HepG2 (cell line): ENCODE measurements around the gene UCKL1. TPM values are rescaled to one million over a fixed set of nuclear protein-coding genes. Genes with fewer than 3 reads are reported as not detected.
A peak's percentile ranks its signal among the peaks of the same experiment; 100 is the strongest.

Source experiments
- BRCA1 ChIP-seq: sonication (generic); formaldehyde crosslinking; IDR thresholded peaks from 2 replicates; pipeline ENCODE4 v1.4.0; 2020; ENCODE audit warnings: missing genetic modification reagents
- CCDC6 ChIP-seq: sonication (generic); formaldehyde crosslinking; IDR thresholded peaks from 2 replicates; pipeline ENCODE4 v1.8.1; 2022; ENCODE audit warnings: mild to moderate bottlenecking, missing genetic modification reagents, moderate library complexity
- FOXP1 ChIP-seq, 2 experiments: fragments of 450-650 bp in 1 of 2; IDR thresholded peaks; 2 replicates each; pipeline ENCODE4 v1.6.1; 2017 to 2018; ENCODE audit warnings: antibody characterized with exemption in 1 of 2
- KIAA2018 ChIP-seq: sonication (generic); formaldehyde crosslinking; IDR thresholded peaks from 2 replicates; pipeline ENCODE4 v1.5.0; 2020; ENCODE audit warnings: mild to moderate bottlenecking, missing genetic modification reagents, borderline replicate concordance
- POGK ChIP-seq: sonication (generic); formaldehyde crosslinking; conservative IDR thresholded peaks from 2 replicates; pipeline ENCODE4 v1.8.0; 2022; ENCODE audit warnings: mild to moderate bottlenecking, moderate library complexity, missing genetic modification reagents
- RFX5 ChIP-seq: IDR thresholded peaks from 2 replicates; pipeline ENCODE4 v1.6.1; 2011; ENCODE audit warnings: low read depth, low read length, improper control_type of control experiment
- SMARCE1 ChIP-seq: fragments of 450-650 bp; IDR thresholded peaks from 2 replicates; pipeline ENCODE4 v1.6.1; 2017; ENCODE audit warnings: borderline replicate concordance
- SP1 ChIP-seq, 2 experiments: fragments of 450-650 bp in 1 of 2; sonication (generic) in 1 of 2; formaldehyde crosslinking in 1 of 2; IDR thresholded peaks; 2 replicates each; pipeline versions ENCODE4 v1.4.0 to v1.6.1; 2016 to 2020; ENCODE audit warnings: missing genetic modification reagents in 1 of 2
- STAT6 ChIP-seq: sonication (generic); formaldehyde crosslinking; IDR thresholded peaks from 2 replicates; pipeline ENCODE4 v1.4.0; 2020; ENCODE audit warnings: missing genetic modification reagents, mild to moderate bottlenecking, borderline replicate concordance
- YEATS2 ChIP-seq: sonication (generic); formaldehyde crosslinking; IDR thresholded peaks from 2 replicates; pipeline ENCODE4 v1.4.0; 2020; ENCODE audit warnings: missing genetic modification reagents, borderline replicate concordance
- ZFYVE20 ChIP-seq: sonication (generic); formaldehyde crosslinking; IDR thresholded peaks from 2 replicates; pipeline ENCODE4 v1.8.0; 2023; ENCODE audit warnings: low read depth, mild to moderate bottlenecking, moderate library complexity, missing genetic modification reagents, borderline replicate concordance
- ZNF260 ChIP-seq: sonication (generic); formaldehyde crosslinking; IDR thresholded peaks from 2 replicates; pipeline ENCODE4 v1.4.0; 2020; ENCODE audit warnings: missing genetic modification reagents, low read depth, mild to moderate bottlenecking, borderline replicate concordance
- ZNF784 ChIP-seq: sonication (generic); formaldehyde crosslinking; IDR thresholded peaks from 2 replicates; pipeline ENCODE4 v1.5.1; 2020; ENCODE audit warnings: missing genetic modification reagents, mild to moderate bottlenecking, borderline replicate concordance
- polyA plus RNA-seq, 8 experiments: library from polyadenylated mRNA; depleted of rRNA in 3 of 8; stranded (reverse) in 7 of 8; unstranded in 1 of 8; fragments of >200 nt; fragmentation: Illumina TruSeq in 4 of 8; extraction: Trizol in 4 of 8; gene quantifications; 2 replicates each; pipeline versions ENCODE4 v1.2.1 to v1.2.3, GENCODE V29; 2011 to 2016; ENCODE audit warnings: low read depth in 4 of 8, missing spikeins in 1 of 8, mixed read lengths in 1 of 8; ENCODE audit not compliant: insufficient read depth in 1 of 8
- total RNA-seq, 5 experiments: library from RNA; depleted of rRNA; stranded (reverse); fragments of >200 nt; fragmentation: Illumina TruSeq; extraction: Trizol; gene quantifications; 2 replicates each; pipeline ENCODE4 v1.2.3, GENCODE V29; 2016; ENCODE audit warnings: low read depth in 1 of 5

Gene UCKL1
- total and polyA plus RNA-seq, 2 of the 13 experiments (the other 11 are each of a cell fraction or from before 2014, with no cell fraction given): 50.2 to 126 TPM

GRCh38 chr20:63896264-63897105 is 59.7 kb downstream of the UCKL1 start (continued):
- no peak for TF ChIP-seq ZFYVE20 (CRISPR knock-in tag)
- TF ChIP-seq STAT6 (CRISPR knock-in tag): no peak
- no peak for TF ChIP-seq KIAA2018 (CRISPR knock-in tag)
- no peak for TF ChIP-seq SMARCE1
- TF ChIP-seq RFX5: no peak
- peak; percentile 88; the same call in 1 of the 2 replicates for TF ChIP-seq CCDC6 (CRISPR knock-in tag)
- TF ChIP-seq FOXP1 (IDR thresholded peaks at IDR 0.05): peak; percentile 56
- TF ChIP-seq FOXP1 (CRISPR knock-in tag; IDR thresholded peaks at IDR 0.05): peak; percentile 88
- TF ChIP-seq POGK (CRISPR knock-in tag): peak; percentile 28; the same call in 1 of the 2 replicates
- TF ChIP-seq YEATS2 (CRISPR knock-in tag): peak; percentile 68; the same call in 1 of the 2 replicates
- peak; percentile 93 for TF ChIP-seq ZNF784 (CRISPR knock-in tag)
- TF ChIP-seq SP1 (IDR thresholded peaks at IDR 0.05): no peak
- TF ChIP-seq SP1 (CRISPR knock-in tag; IDR thresholded peaks at IDR 0.05): no peak; the same call in none of the 2 replicates
- TF ChIP-seq BRCA1: 0 out of 2 replicates have a peak, but pooled peaks have one; percentile 57
- no peak for TF ChIP-seq ZNF260 (CRISPR knock-in tag)
